Measurements from ENCODE around the gene ATXN2.

DNA sequence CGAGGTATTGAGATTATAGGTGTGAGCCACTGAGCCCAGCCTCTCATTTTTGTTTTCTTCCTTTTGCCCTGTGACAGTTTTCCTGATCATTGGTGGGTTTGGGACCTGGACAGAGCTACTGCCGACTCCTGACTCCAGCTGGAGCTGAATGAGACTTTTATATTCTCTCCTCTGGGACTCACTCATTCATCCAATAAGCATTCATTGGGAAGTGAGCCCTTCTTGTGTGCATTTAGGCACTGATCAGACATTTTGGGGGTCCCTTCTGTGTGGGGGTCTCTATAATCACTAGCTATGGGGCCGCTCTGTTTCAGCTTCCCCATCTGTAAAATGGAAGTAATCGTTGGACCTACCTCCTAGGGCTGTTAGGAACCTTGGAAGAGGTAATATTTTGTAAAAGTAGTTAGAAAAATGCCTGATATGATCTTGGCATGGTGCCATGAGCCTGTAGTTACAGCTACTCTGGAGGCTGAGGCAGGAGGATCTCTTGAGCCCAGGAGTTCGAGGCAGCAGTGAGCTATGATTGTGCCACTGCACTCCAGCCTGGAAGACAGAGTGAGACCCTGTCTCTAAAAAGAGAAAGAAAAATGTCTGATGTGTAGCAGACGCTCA is 186.2 kb downstream of the ATXN2 start:
- TF ChIP-seq, protein P1, sequence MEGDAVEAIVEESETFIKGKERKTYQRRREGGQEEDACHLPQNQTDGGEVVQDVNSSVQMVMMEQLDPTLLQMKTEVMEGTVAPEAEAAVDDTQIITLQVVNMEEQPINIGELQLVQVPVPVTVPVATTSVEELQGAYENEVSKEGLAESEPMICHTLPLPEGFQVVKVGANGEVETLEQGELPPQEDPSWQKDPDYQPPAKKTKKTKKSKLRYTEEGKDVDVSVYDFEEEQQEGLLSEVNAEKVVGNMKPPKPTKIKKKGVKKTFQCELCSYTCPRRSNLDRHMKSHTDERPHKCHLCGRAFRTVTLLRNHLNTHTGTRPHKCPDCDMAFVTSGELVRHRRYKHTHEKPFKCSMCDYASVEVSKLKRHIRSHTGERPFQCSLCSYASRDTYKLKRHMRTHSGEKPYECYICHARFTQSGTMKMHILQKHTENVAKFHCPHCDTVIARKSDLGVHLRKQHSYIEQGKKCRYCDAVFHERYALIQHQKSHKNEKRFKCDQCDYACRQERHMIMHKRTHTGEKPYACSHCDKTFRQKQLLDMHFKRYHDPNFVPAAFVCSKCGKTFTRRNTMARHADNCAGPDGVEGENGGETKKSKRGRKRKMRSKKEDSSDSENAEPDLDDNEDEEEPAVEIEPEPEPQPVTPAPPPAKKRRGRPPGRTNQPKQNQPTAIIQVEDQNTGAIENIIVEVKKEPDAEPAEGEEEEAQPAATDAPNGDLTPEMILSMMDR (IDR thresholded peaks at IDR 0.05): no peak
- TF ChIP-seq POLR2A (IDR thresholded peaks at IDR 0.05): no peak
